HepG2 (cell line): ENCODE results near the gene PRIMA1. TPM values are rescaled to one million over a fixed set of nuclear protein-coding genes. Genes with fewer than 3 reads are reported as not detected.

Experiments
- ATAC-seq: fragments of 200-7000 bp; cut with Tn5 transposase; 3 replicates; pipeline ENCODE4 v1.9.1; 2020; ENCODE audit warnings: mild to moderate bottlenecking, moderate library complexity
- BruUV-seq: library from RNA; stranded (reverse); fragments of 400-500 nt; replicated peaks from 2 replicates; lab custom pipeline; 2021; lab: Mats Ljungman, UMichigan
- CTCF ChIA-PET: fragments of 300-600 bp; formaldehyde crosslinking; extraction: SDS; loops from one replicate; lab custom pipeline; 2021; ENCODE audit warnings: low total read pairs, inconsistent platforms, low intra/inter-chr PET ratio; lab: Yijun Ruan, JAX
- POLR2A ChIA-PET: fragments of 350-600 bp; sonication (Branson Sonifier 250); formaldehyde crosslinking; loops from one replicate; lab custom pipeline; 2020; ENCODE audit warnings: antibody characterized with exemption, inconsistent platforms; lab: Yijun Ruan, JAX
- DNase-seq: peaks from one replicate; pipeline ENCODE4 v3.0.0-alpha.2; 2015; ENCODE audit warnings: low spot score
- FAIRE-seq: peaks from 3 replicates; lab custom pipeline; 2011; peaks lifted over from hg19 to GRCh38; lab: Jason Lieb, UNC
- H2AFZ ChIP-seq: one replicate; pipeline ENCODE4 v1.6.1; 2011; ENCODE audit warnings: low read length, inconsistent platforms
- H3K27ac ChIP-seq: fragments of 300-600 bp; 3 replicates; pipeline ENCODE4 v1.8.0; 2011; ENCODE audit warnings: mixed run types, mild to moderate bottlenecking, mixed read lengths, low read length, inconsistent platforms; ENCODE audit not compliant: insufficient read depth; ENCODE audit errors: extremely low read length
- H3K27me3 ChIP-seq, 2 experiments: fragments of 200-600 bp in 1 of 2; 2 replicates in 1 of 2; 3 replicates in 1 of 2; pipeline versions ENCODE4 v1.6.0 to v1.8.0; 2011; ENCODE audit warnings: low read length in 2 of 2, mild to moderate bottlenecking in 2 of 2, moderate library complexity in 2 of 2, inconsistent platforms in 1 of 2; ENCODE audit not compliant: insufficient read depth in 2 of 2, control insufficient read depth in 1 of 2
- H3K36me3 ChIP-seq, 2 experiments: fragments of 200-600 bp in 1 of 2; replicated peaks in 1 of 2; 2 replicates in 1 of 2; 3 replicates in 1 of 2; pipeline versions ENCODE4 v1.5.1 to v1.8.0; 2011; ENCODE audit warnings: low read length in 2 of 2, inconsistent platforms in 1 of 2; ENCODE audit not compliant: insufficient read depth in 2 of 2, control insufficient read depth in 1 of 2
- H3K4me1 ChIP-seq: 2 replicates; pipeline ENCODE4 v1.5.1; 2012; ENCODE audit warnings: low read length, inconsistent platforms; ENCODE audit not compliant: insufficient read depth
- H3K4me2 ChIP-seq: 2 replicates; pipeline ENCODE4 v1.6.0; 2011; ENCODE audit warnings: low read depth, low read length, inconsistent platforms
- H3K4me3 ChIP-seq, 3 experiments: fragments of 200-600 bp in 1 of 3; sonication (generic), shearing (Covaris generic) in 1 of 3; replicated peaks in 1 of 3; 2 replicates each; pipeline ENCODE4 v1.5.1; 2011 to 2016; ENCODE audit warnings: low read length in 3 of 3, inconsistent platforms in 2 of 3, low read depth in 2 of 3, mild to moderate bottlenecking in 2 of 3, control low read depth in 1 of 3, mixed read lengths in 1 of 3; ENCODE audit not compliant: insufficient read depth in 1 of 3
- H3K79me2 ChIP-seq: one replicate; pipeline ENCODE4 v1.6.1; 2011; ENCODE audit warnings: low read length, inconsistent platforms; ENCODE audit not compliant: insufficient read depth
- H3K9ac ChIP-seq: 2 replicates; pipeline ENCODE4 v1.6.0; 2011; ENCODE audit warnings: mild to moderate bottlenecking, low read depth, low read length, inconsistent platforms; ENCODE audit not compliant: insufficient read depth
- H3K9me3 ChIP-seq: 2 replicates; pipeline ENCODE4 v1.5.1; 2012; ENCODE audit warnings: mild to moderate bottlenecking, low read length
- H4K20me1 ChIP-seq: 2 replicates; pipeline ENCODE4 v1.6.0; 2011; ENCODE audit warnings: inconsistent platforms, mild to moderate bottlenecking, low read length, moderate library complexity; ENCODE audit not compliant: insufficient read depth
- AGO2 ChIP-seq: fragments of 200-400 bp; formaldehyde crosslinking; optimal IDR thresholded peaks from 2 replicates; pipeline ENCODE3; 2017; ENCODE audit warnings: mild to moderate bottlenecking, low read depth, low read length, moderate library complexity
- FOXA3 ChIP-seq: IDR thresholded peaks from 2 replicates; pipeline ENCODE4 v1.6.1; 2016; ENCODE audit warnings: missing genetic modification reagents, missing compliant biosample characterization
- FUBP1 ChIP-seq: sonication (generic); formaldehyde crosslinking; IDR thresholded peaks from 2 replicates; pipeline ENCODE4 v1.5.1; 2020; ENCODE audit warnings: missing genetic modification reagents, mild to moderate bottlenecking, borderline replicate concordance
- GABPB1 ChIP-seq: IDR thresholded peaks from 2 replicates; pipeline ENCODE4 v1.6.1; 2016; ENCODE audit warnings: mild to moderate bottlenecking, missing genetic modification reagents, moderate library complexity, missing compliant biosample characterization
- HNF1A ChIP-seq, 2 experiments: sonication (generic) in 1 of 2; formaldehyde crosslinking in 1 of 2; IDR thresholded peaks; 2 replicates each; pipeline versions ENCODE4 v1.4.0 to v1.6.1; 2016 to 2020; ENCODE audit warnings: borderline replicate concordance in 1 of 2, low read depth in 1 of 2, mild to moderate bottlenecking in 1 of 2, missing genetic modification reagents in 1 of 2
- HOXD1 ChIP-seq: sonication (generic); formaldehyde crosslinking; IDR thresholded peaks from 2 replicates; pipeline ENCODE4 v1.5.0; 2020; ENCODE audit warnings: missing genetic modification reagents
- NFYB ChIP-seq: sonication (generic); formaldehyde crosslinking; IDR thresholded peaks from 2 replicates; pipeline ENCODE4 v1.4.0; 2020; ENCODE audit warnings: missing genetic modification reagents
- NFYC ChIP-seq: IDR thresholded peaks from 2 replicates; pipeline ENCODE4 v1.6.1; 2016; ENCODE audit warnings: missing genetic modification reagents, missing compliant biosample characterization
- RBFOX2 ChIP-seq: fragments of 200-400 bp; formaldehyde crosslinking; IDR thresholded peaks from 2 replicates; pipeline ENCODE4 v1.6.1; 2017; ENCODE audit warnings: low read depth, mild to moderate bottlenecking, low read length
- SATB2 ChIP-seq: sonication (generic); formaldehyde crosslinking; IDR thresholded peaks from 2 replicates; pipeline ENCODE4 v1.5.0; 2020; ENCODE audit warnings: missing genetic modification reagents
- TCF7 ChIP-seq: sonication (generic); IDR thresholded peaks from 2 replicates; pipeline ENCODE4 v1.6.1; 2016; ENCODE audit warnings: antibody characterized with exemption, low read depth
- THYN1 ChIP-seq: sonication (generic); formaldehyde crosslinking; IDR thresholded peaks from 2 replicates; pipeline ENCODE4 v1.8.1; 2023; ENCODE audit warnings: low read depth, mild to moderate bottlenecking, moderate library complexity, missing genetic modification reagents, borderline replicate concordance
- YY1 ChIP-seq: IDR thresholded peaks from 2 replicates; pipeline ENCODE4 v1.6.1; 2011; ENCODE audit warnings: low read length, low read depth, moderate library complexity, mild to moderate bottlenecking; ENCODE audit not compliant: insufficient read depth, insufficient replicate concordance
- ZNF143 ChIP-seq: sonication (generic); formaldehyde crosslinking; IDR thresholded peaks from 2 replicates; pipeline ENCODE4 v1.4.0; 2020; ENCODE audit warnings: missing genetic modification reagents
- ZNF432 ChIP-seq: sonication (generic); formaldehyde crosslinking; IDR thresholded peaks from 2 replicates; pipeline ENCODE4 v1.5.0; 2020; ENCODE audit warnings: missing genetic modification reagents, mild to moderate bottlenecking, borderline replicate concordance
- ZNF577 ChIP-seq: sonication (generic); formaldehyde crosslinking; IDR thresholded peaks from 2 replicates; pipeline ENCODE4 v1.4.0; 2020; ENCODE audit warnings: mild to moderate bottlenecking, low read depth, missing genetic modification reagents, borderline replicate concordance
- WGBS: methylation state at CpG from one replicate; pipeline ENCODE4 v1.1.6; 2017; ENCODE audit warnings: low lambda C conversion rate; 5-methylcytosine and 5-hydroxymethylcytosine counted together
- in situ Hi-C: cut with HindIII; loops from 2 replicates; pipeline ENCODE4 v1.10.0; 2017; ENCODE audit warnings: low pct_unique_long_range_greater_than_20kb; ENCODE audit not compliant: extremely low pct_ligation_motif_present
- intact Hi-C: fragments of 100-400 bp; cut with micrococcal nuclease; formaldehyde crosslinking; loops from one replicate; pipeline ENCODE4 v1.10.0; 2022; ENCODE audit not compliant: unreplicated experiment
- polyA plus RNA-seq, 8 experiments: library from polyadenylated mRNA; depleted of rRNA in 3 of 8; stranded (reverse) in 7 of 8; unstranded in 1 of 8; fragments of >200 nt; fragmentation: Illumina TruSeq in 4 of 8; extraction: Trizol in 4 of 8; gene quantifications; 2 replicates each; pipeline versions ENCODE4 v1.2.1 to v1.2.3, GENCODE V29; 2011 to 2016; ENCODE audit warnings: low read depth in 4 of 8, missing spikeins in 1 of 8, mixed read lengths in 1 of 8; ENCODE audit not compliant: insufficient read depth in 1 of 8
- total RNA-seq, 5 experiments: library from RNA; depleted of rRNA; stranded (reverse); fragments of >200 nt; fragmentation: Illumina TruSeq; extraction: Trizol; gene quantifications; 2 replicates each; pipeline ENCODE4 v1.2.3, GENCODE V29; 2016; ENCODE audit warnings: low read depth in 1 of 5
- TF ChIP-seq, protein P1 (sequence below): IDR thresholded peaks from 2 replicates; pipeline ENCODE4 v1.6.1; 2016; ENCODE audit warnings: missing compliant biosample characterization, missing genetic modification reagents, borderline replicate concordance
- TF ChIP-seq, protein P2 (sequence below): IDR thresholded peaks from 2 replicates; pipeline ENCODE4 v1.6.1; 2016; ENCODE audit warnings: mild to moderate bottlenecking, missing biosample characterization, missing genetic modification reagents

Gene PRIMA1
- total and polyA plus RNA-seq, 2 of the 13 experiments (the other 11 are each of a cell fraction or from before 2014, with no cell fraction given): 2.4 to 3.2 TPM

- H3K27me3 ChIP-seq: peaks cover 0 to 8% of the 10 kb centered on the region in 2 experiments; a peak in 1 of 5 replicates
- no peak overlapping the region for H3K4me2 ChIP-seq
- no peaks in the 10 kb centered on the region for H3K79me2 ChIP-seq
- H3K36me3 ChIP-seq: no peaks in the 10 kb centered on the region
- H3K4me1 ChIP-seq: peaks cover 14% of the 10 kb centered on the region
- 47% methylated on average over 5 of the region's 5 CpGs for WGBS
- H3K4me3 ChIP-seq: no peak overlapping the region
- intact Hi-C loops (no loop called here), in situ Hi-C loops (no loop called here)
- ChIA-PET POLR2A (no interaction called here), CTCF (no interaction called here)
- no peak overlapping the region for H3K27ac ChIP-seq
- H4K20me1 ChIP-seq: no peaks in the 10 kb centered on the region
- ATAC-seq (no peak), FAIRE-seq (no peak), DNase-seq (no peak)
- no peak overlapping the region for H2AFZ ChIP-seq
- H3K9ac ChIP-seq: no peak overlapping the region
- no TSS peak for BruUV-seq
- H3K9me3 ChIP-seq: no peaks in the 10 kb centered on the region
- peak; percentile 64; the same call in 1 of the 2 replicates for TF ChIP-seq NFYC (CRISPR knock-in tag)
- TF ChIP-seq ZNF577 (CRISPR knock-in tag): no peak
- TF ChIP-seq SATB2: no peak
- TF ChIP-seq ZNF432 (CRISPR knock-in tag): no peak
- TF ChIP-seq NFYB (CRISPR knock-in tag): peak; percentile 51; the same call in 1 of the 2 replicates
- no peak for TF ChIP-seq AGO2
- TF ChIP-seq HOXD1 (CRISPR knock-in tag): no peak
- TF ChIP-seq, protein P1, sequence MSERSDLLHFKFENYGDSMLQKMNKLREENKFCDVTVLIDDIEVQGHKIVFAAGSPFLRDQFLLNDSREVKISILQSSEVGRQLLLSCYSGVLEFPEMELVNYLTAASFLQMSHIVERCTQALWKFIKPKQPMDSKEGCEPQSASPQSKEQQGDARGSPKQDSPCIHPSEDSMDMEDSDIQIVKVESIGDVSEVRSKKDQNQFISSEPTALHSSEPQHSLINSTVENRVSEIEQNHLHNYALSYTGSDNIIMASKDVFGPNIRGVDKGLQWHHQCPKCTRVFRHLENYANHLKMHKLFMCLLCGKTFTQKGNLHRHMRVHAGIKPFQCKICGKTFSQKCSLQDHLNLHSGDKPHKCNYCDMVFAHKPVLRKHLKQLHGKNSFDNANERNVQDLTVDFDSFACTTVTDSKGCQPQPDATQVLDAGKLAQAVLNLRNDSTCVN (CRISPR knock-in tag): no peak
- TF ChIP-seq FOXA3 (CRISPR knock-in tag): no peak
- TF ChIP-seq GABPB1 (CRISPR knock-in tag): no peak
- no peak for TF ChIP-seq HNF1A (IDR thresholded peaks at IDR 0.05; ENCODE audit: low read depth)
- TF ChIP-seq HNF1A (CRISPR knock-in tag; IDR thresholded peaks at IDR 0.05; ENCODE audit: borderline replicate concordance): no peak
- TF ChIP-seq TCF7: no peak
- no peak for TF ChIP-seq THYN1 (CRISPR knock-in tag)
- TF ChIP-seq ZNF143 (CRISPR knock-in tag): peak; percentile 81
- TF ChIP-seq, protein P2, sequence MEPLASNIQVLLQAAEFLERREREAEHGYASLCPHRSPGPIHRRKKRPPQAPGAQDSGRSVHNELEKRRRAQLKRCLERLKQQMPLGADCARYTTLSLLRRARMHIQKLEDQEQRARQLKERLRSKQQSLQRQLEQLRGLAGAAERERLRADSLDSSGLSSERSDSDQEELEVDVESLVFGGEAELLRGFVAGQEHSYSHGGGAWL (CRISPR knock-in tag): no peak
- no peak for TF ChIP-seq FUBP1 (CRISPR knock-in tag)
- TF ChIP-seq RBFOX2: no peak
- TF ChIP-seq YY1: no peak
Observed at GRCh38 chr14:93683226-93683625, 105.1 kb downstream of the PRIMA1 start.
